ENCODE measurements around the gene CCL2. TPM values are rescaled to one million over a fixed set of nuclear protein-coding genes. Genes with fewer than 3 reads are reported as not detected.

CCL2 gene
- total RNA-seq, 2 experiments from 2014 or later: not detected

- no peaks in the 10 kb centered on the region for H3K4me1 ChIP-seq (ENCODE audit: insufficient read depth, low read length, poor library complexity, severe bottlenecking)
- no TSS peak for BruUV-seq (replicated peaks)
- H4K20me1 ChIP-seq (ENCODE audit: insufficient read depth, low read length): no peaks in the 10 kb centered on the region
- H3K4me2 ChIP-seq (ENCODE audit: low read length): no peak overlapping the region
- no peak for DNase-seq (ENCODE audit: low spot score)
- ChIA-PET CTCF (ENCODE audit: unreplicated experiment) (no interaction called here), POLR2A (no interaction called here)
- no peaks in the 10 kb centered on the region for H3K9me2 ChIP-seq (ENCODE audit: insufficient read depth, low read length)
- H3K27ac ChIP-seq (ENCODE audit: low read depth, low read length, poor library complexity, severe bottlenecking): no peak overlapping the region
- no peak overlapping the region for H3K4me3 ChIP-seq (ENCODE audit: low read depth, low read length, poor library complexity, severe bottlenecking)
- H3K9me3 ChIP-seq (ENCODE audit: low read length): no peaks in the 10 kb centered on the region
- H3K36me3 ChIP-seq (ENCODE audit: insufficient read depth, low read length): no peaks in the 10 kb centered on the region
- TF ChIP-seq, protein P1, sequence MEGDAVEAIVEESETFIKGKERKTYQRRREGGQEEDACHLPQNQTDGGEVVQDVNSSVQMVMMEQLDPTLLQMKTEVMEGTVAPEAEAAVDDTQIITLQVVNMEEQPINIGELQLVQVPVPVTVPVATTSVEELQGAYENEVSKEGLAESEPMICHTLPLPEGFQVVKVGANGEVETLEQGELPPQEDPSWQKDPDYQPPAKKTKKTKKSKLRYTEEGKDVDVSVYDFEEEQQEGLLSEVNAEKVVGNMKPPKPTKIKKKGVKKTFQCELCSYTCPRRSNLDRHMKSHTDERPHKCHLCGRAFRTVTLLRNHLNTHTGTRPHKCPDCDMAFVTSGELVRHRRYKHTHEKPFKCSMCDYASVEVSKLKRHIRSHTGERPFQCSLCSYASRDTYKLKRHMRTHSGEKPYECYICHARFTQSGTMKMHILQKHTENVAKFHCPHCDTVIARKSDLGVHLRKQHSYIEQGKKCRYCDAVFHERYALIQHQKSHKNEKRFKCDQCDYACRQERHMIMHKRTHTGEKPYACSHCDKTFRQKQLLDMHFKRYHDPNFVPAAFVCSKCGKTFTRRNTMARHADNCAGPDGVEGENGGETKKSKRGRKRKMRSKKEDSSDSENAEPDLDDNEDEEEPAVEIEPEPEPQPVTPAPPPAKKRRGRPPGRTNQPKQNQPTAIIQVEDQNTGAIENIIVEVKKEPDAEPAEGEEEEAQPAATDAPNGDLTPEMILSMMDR (conservative IDR thresholded peaks at IDR 0.05; ENCODE audit: low read length): no peak
- no peak for TF ChIP-seq EZH2phosphoT487 (IDR thresholded peaks at IDR 0.05; ENCODE audit: borderline replicate concordance, low read depth, low read length)
- intact Hi-C loops (cut with micrococcal nuclease; ENCODE audit: unreplicated experiment): no loop called here
- no peaks in the 10 kb centered on the region for H3K79me2 ChIP-seq (ENCODE audit: insufficient read depth, low read depth, low read length)
- H2AFZ ChIP-seq (ENCODE audit: low read length): no peak overlapping the region
Measured at GRCh38 chr17:34305061-34305460, 50.0 kb downstream of the CCL2 start.

- no TSS peak for BruUV-seq (replicated peaks)
- Histone ChIP-seq H3K4me1 (ENCODE audit: insufficient read depth, low read length, poor library complexity, severe bottlenecking) (no peaks in the 10 kb centered on the region), H3K9me2 (ENCODE audit: insufficient read depth, low read length) (no peaks in the 10 kb centered on the region), H2AFZ (ENCODE audit: low read length) (no peak overlapping the region), H3K9me3 (ENCODE audit: low read length) (no peaks in the 10 kb centered on the region), H3K4me2 (ENCODE audit: low read length) (no peak overlapping the region), H3K79me2 (ENCODE audit: insufficient read depth, low read depth, low read length) (no peaks in the 10 kb centered on the region), H3K36me3 (ENCODE audit: insufficient read depth, low read length) (no peaks in the 10 kb centered on the region), H3K4me3 (ENCODE audit: low read depth, low read length, poor library complexity, severe bottlenecking) (no peak overlapping the region), H3K27ac (ENCODE audit: low read depth, low read length, poor library complexity, severe bottlenecking) (no peak overlapping the region), H4K20me1 (ENCODE audit: insufficient read depth, low read length) (no peaks in the 10 kb centered on the region)
- intact Hi-C loops (cut with micrococcal nuclease; ENCODE audit: unreplicated experiment): no loop called here
- TF ChIP-seq EZH2phosphoT487 (IDR thresholded peaks at IDR 0.05; ENCODE audit: borderline replicate concordance, low read depth, low read length): no peak
- TF ChIP-seq, protein P1 (conservative IDR thresholded peaks at IDR 0.05; ENCODE audit: low read length): no peak
- ChIA-PET POLR2A (no interaction called here), CTCF (ENCODE audit: unreplicated experiment) (no interaction called here)
- DNase-seq (ENCODE audit: low spot score): no peak
Measured at GRCh38 chr17:34305606-34306005, 50.5 kb downstream of the CCL2 start.

- no peaks in the 10 kb centered on the region for H4K20me1 ChIP-seq (ENCODE audit: insufficient read depth, low read length)
- no peaks in the 10 kb centered on the region for H3K36me3 ChIP-seq (ENCODE audit: insufficient read depth, low read length)
- H3K27ac ChIP-seq (ENCODE audit: low read depth, low read length, poor library complexity, severe bottlenecking): no peak overlapping the region
- no peak overlapping the region for H3K4me2 ChIP-seq (ENCODE audit: low read length)
- H3K4me3 ChIP-seq (ENCODE audit: low read depth, low read length, poor library complexity, severe bottlenecking): no peak overlapping the region
- intact Hi-C loops (cut with micrococcal nuclease; ENCODE audit: unreplicated experiment): no loop called here
- H2AFZ ChIP-seq (ENCODE audit: low read length): no peak overlapping the region
- no peak for TF ChIP-seq EZH2phosphoT487 (IDR thresholded peaks at IDR 0.05; ENCODE audit: borderline replicate concordance, low read depth, low read length)
- TF ChIP-seq, protein P1 (conservative IDR thresholded peaks at IDR 0.05; ENCODE audit: low read length): 0 out of 2 replicates have a peak, but pooled peaks have one; percentile 18
- no peaks in the 10 kb centered on the region for H3K9me2 ChIP-seq (ENCODE audit: insufficient read depth, low read length)
- H3K4me1 ChIP-seq (ENCODE audit: insufficient read depth, low read length, poor library complexity, severe bottlenecking): no peaks in the 10 kb centered on the region
- no peaks in the 10 kb centered on the region for H3K9me3 ChIP-seq (ENCODE audit: low read length)
- POLR2A ChIA-PET: interaction anchor here (0.7 kb wide), 1 partner anchor 36 kb away, joined by 4 read pairs; the partner anchor contains the start of gene CCL7
- CTCF ChIA-PET (ENCODE audit: unreplicated experiment): no interaction called here
- H3K79me2 ChIP-seq (ENCODE audit: insufficient read depth, low read depth, low read length): no peaks in the 10 kb centered on the region
- no TSS peak for BruUV-seq (replicated peaks)
- DNase-seq (ENCODE audit: low spot score): no peak
Measured at GRCh38 chr17:34306466-34306865, 51.4 kb downstream of the CCL2 start.

Other genes starting within 250 kb of the CCL2 start
- gene CCL7, start 14.9 kb downstream of the CCL2 start, total RNA-seq (2014; rRNA removed; shearing (Covaris generic)): not detected in 2 replicates
- not detected in 2 replicates for gene CCL7, start 14.9 kb downstream of the CCL2 start, total RNA-seq (2022)
- gene CCL11, start 30.5 kb downstream of the CCL2 start, total RNA-seq (2014; rRNA removed; shearing (Covaris generic)): not detected in 2 replicates
- not detected in 2 replicates for gene CCL11, start 30.5 kb downstream of the CCL2 start, total RNA-seq (2022)
- gene CCL8, start 64.2 kb downstream of the CCL2 start, total RNA-seq (2014; rRNA removed; shearing (Covaris generic)): not detected in 2 replicates
- gene CCL8, start 64.2 kb downstream of the CCL2 start, total RNA-seq (2022): not detected in 2 replicates
- gene CCL13, start 101.2 kb downstream of the CCL2 start, total RNA-seq (2014; rRNA removed; shearing (Covaris generic)): not detected in 2 replicates
- gene CCL13, start 101.2 kb downstream of the CCL2 start, total RNA-seq (2022): not detected in 2 replicates
- not detected in 2 replicates for gene CCL1, start 107.9 kb downstream of the CCL2 start, total RNA-seq (2014; rRNA removed; shearing (Covaris generic))
- not detected in 2 replicates for gene CCL1, start 107.9 kb downstream of the CCL2 start, total RNA-seq (2022)

All from OCI-LY7 (cell line).